HCT116 (cell line): Measurements from ENCODE around the gene TMEM62.

Experiments
- EZH2 ChIP-seq: fragments of 200-600 bp; sonication (generic); IDR thresholded peaks from 2 replicates; pipeline ENCODE4 v1.6.1; 2017; ENCODE audit warnings: antibody characterized with exemption, mixed run types
- EZH2phosphoT487 ChIP-seq: fragments of 200-600 bp; IDR thresholded peaks from 2 replicates; pipeline ENCODE4 v1.6.1; 2018; ENCODE audit warnings: antibody characterized with exemption, borderline replicate concordance
- JUND ChIP-seq: IDR thresholded peaks from 2 replicates; pipeline ENCODE4 v1.6.1; 2012
- POLR2A ChIP-seq: IDR thresholded peaks from 2 replicates; pipeline ENCODE4 v1.7.0; 2011; ENCODE audit warnings: borderline replicate concordance; ENCODE audit not compliant: insufficient read depth, insufficient read length; ENCODE audit errors: extremely low read depth
- POLR2AphosphoS5 ChIP-seq: IDR thresholded peaks from 2 replicates; pipeline ENCODE4 v1.6.1; 2011; ENCODE audit warnings: mild to moderate bottlenecking, low read depth, low read length, moderate library complexity
- RAD21 ChIP-seq: IDR thresholded peaks from 2 replicates; pipeline ENCODE4 v1.6.1; 2012; ENCODE audit warnings: low read depth, mild to moderate bottlenecking
- SIN3A ChIP-seq: IDR thresholded peaks from 2 replicates; pipeline ENCODE4 v1.6.1; 2012; ENCODE audit warnings: low read depth
- SRF ChIP-seq: IDR thresholded peaks from 2 replicates; pipeline ENCODE4 v1.6.1; 2012; ENCODE audit warnings: low read depth
- YY1 ChIP-seq: IDR thresholded peaks from 2 replicates; pipeline ENCODE4 v1.6.1; 2011; ENCODE audit warnings: low read length, low read depth, moderate library complexity, mild to moderate bottlenecking; ENCODE audit not compliant: insufficient replicate concordance; ENCODE audit errors: extremely low read depth
- ZFX ChIP-seq: fragments of 450-650 bp; IDR thresholded peaks from 2 replicates; pipeline ENCODE4 v1.6.1; 2017
- TF ChIP-seq, protein P1 (sequence below), 3 experiments: fragments of 200-600 bp in 1 of 3; sonication (generic) in 1 of 3; IDR thresholded peaks in 2 of 3; conservative IDR thresholded peaks in 1 of 3; 2 replicates each; pipeline ENCODE4 v1.5.1; 2012 to 2017; ENCODE audit warnings: low read depth in 2 of 3, low read length in 2 of 3, antibody characterized with exemption in 1 of 3, borderline replicate concordance in 1 of 3, control low read depth in 1 of 3, mild to moderate bottlenecking in 1 of 3, mixed read lengths in 1 of 3, mixed run types in 1 of 3, moderate library complexity in 1 of 3; ENCODE audit not compliant: insufficient read depth in 1 of 3
- TF ChIP-seq, protein P2 (sequence below): IDR thresholded peaks from 2 replicates; pipeline ENCODE4 v1.6.1; 2012
- TF ChIP-seq, protein P3 (sequence below): IDR thresholded peaks from 2 replicates; pipeline ENCODE4 v1.6.1; 2012
- TF ChIP-seq, protein P4 (sequence below): IDR thresholded peaks from 2 replicates; pipeline ENCODE4 v1.6.1; 2012; ENCODE audit warnings: low read depth

DNA sequence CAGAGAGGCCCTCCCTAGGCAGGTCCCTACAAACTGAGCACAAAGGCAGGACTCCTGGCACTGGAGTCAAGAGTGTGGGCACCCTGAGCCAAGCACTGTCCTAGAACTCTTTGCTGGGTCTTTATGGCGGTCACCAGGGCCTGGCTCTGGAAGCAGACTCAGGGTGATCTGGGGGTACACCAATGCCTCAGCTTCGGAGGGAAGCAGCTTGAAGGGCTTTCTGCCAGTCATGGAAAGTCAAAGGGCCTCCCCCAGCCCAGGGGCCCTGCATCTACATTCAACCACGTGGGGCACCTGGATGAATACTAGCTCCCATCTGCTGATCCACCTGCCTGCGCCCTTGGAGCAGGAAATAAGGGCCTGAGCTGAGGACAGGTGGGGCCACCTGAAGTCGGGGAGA is 80.1 kb downstream of the TMEM62 start:
- TF ChIP-seq POLR2AphosphoS5 (no peak), EZH2 (no peak), RAD21 (no peak), EZH2phosphoT487 (no peak), POLR2A (no peak), JUND (no peak), SIN3A (no peak), YY1 (no peak), ZFX (no peak), SRF (no peak)
- TF ChIP-seq, protein P1, sequence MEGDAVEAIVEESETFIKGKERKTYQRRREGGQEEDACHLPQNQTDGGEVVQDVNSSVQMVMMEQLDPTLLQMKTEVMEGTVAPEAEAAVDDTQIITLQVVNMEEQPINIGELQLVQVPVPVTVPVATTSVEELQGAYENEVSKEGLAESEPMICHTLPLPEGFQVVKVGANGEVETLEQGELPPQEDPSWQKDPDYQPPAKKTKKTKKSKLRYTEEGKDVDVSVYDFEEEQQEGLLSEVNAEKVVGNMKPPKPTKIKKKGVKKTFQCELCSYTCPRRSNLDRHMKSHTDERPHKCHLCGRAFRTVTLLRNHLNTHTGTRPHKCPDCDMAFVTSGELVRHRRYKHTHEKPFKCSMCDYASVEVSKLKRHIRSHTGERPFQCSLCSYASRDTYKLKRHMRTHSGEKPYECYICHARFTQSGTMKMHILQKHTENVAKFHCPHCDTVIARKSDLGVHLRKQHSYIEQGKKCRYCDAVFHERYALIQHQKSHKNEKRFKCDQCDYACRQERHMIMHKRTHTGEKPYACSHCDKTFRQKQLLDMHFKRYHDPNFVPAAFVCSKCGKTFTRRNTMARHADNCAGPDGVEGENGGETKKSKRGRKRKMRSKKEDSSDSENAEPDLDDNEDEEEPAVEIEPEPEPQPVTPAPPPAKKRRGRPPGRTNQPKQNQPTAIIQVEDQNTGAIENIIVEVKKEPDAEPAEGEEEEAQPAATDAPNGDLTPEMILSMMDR (IDR thresholded peaks at IDR 0.05 in 2 of 3, conservative IDR thresholded peaks at IDR 0.05 in 1 of 3; ENCODE audit: borderline replicate concordance in 1 of 3, insufficient read depth in 1 of 3, low read depth in 2 of 3, low read length in 2 of 3) = no peak
- TF ChIP-seq, protein P2, sequence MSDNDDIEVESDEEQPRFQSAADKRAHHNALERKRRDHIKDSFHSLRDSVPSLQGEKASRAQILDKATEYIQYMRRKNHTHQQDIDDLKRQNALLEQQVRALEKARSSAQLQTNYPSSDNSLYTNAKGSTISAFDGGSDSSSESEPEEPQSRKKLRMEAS = no peak
- TF ChIP-seq, protein P3, sequence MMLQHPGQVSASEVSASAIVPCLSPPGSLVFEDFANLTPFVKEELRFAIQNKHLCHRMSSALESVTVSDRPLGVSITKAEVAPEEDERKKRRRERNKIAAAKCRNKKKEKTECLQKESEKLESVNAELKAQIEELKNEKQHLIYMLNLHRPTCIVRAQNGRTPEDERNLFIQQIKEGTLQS = no peak
- TF ChIP-seq, protein P4, sequence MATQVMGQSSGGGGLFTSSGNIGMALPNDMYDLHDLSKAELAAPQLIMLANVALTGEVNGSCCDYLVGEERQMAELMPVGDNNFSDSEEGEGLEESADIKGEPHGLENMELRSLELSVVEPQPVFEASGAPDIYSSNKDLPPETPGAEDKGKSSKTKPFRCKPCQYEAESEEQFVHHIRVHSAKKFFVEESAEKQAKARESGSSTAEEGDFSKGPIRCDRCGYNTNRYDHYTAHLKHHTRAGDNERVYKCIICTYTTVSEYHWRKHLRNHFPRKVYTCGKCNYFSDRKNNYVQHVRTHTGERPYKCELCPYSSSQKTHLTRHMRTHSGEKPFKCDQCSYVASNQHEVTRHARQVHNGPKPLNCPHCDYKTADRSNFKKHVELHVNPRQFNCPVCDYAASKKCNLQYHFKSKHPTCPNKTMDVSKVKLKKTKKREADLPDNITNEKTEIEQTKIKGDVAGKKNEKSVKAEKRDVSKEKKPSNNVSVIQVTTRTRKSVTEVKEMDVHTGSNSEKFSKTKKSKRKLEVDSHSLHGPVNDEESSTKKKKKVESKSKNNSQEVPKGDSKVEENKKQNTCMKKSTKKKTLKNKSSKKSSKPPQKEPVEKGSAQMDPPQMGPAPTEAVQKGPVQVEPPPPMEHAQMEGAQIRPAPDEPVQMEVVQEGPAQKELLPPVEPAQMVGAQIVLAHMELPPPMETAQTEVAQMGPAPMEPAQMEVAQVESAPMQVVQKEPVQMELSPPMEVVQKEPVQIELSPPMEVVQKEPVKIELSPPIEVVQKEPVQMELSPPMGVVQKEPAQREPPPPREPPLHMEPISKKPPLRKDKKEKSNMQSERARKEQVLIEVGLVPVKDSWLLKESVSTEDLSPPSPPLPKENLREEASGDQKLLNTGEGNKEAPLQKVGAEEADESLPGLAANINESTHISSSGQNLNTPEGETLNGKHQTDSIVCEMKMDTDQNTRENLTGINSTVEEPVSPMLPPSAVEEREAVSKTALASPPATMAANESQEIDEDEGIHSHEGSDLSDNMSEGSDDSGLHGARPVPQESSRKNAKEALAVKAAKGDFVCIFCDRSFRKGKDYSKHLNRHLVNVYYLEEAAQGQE = no peak
